Pancreas (tissue), 10 donors: Measurements from ENCODE around the gene PLAAT3. TPM values are rescaled to one million over a fixed set of nuclear protein-coding genes. Genes with fewer than 3 reads are reported as not detected.
A peak's percentile ranks its signal among the peaks of the same experiment; 100 is the strongest.
"Not testable (repeated sequence)": the region's sequence is repeated elsewhere in the genome, so short reads cannot be mapped to it uniquely, and the experiment has no call there.

Experiments
- ATAC-seq, 4 donors: fragments of 200-7000 bp; cut with Tn5 transposase; one replicate each; pipeline versions ENCODE4 v1.8.0 to v1.9.1; 2020; ENCODE audit warnings: mild to moderate bottlenecking in 4 of 4, moderate library complexity in 4 of 4
- DNase-seq, 6 donors: peaks; one replicate each; pipeline ENCODE4 v3.0.0-alpha.2; 2020
- FAIRE-seq: peaks from 2 replicates; lab custom pipeline; 2012; peaks lifted over from hg19 to GRCh38; lab: Jason Lieb, UNC
- H3K27ac ChIP-seq, 4 donors: fragments of 200-600 bp; sonication (generic); 1 replicate in 3 of 4; 2 replicates in 1 of 4; pipeline versions ENCODE4 v1.5.0 to v1.8.0; 2020
- H3K27me3 ChIP-seq, 4 donors: fragments of 200-600 bp; one replicate each; pipeline ENCODE4 v1.8.0; 2021
- H3K36me3 ChIP-seq, 3 donors: fragments of 200-600 bp; sonication (generic) in 1 of 3; one replicate each; pipeline versions ENCODE4 v1.5.0 to v1.8.0; 2020 to 2021
- H3K4me1 ChIP-seq, 3 donors: fragments of 200-600 bp; one replicate each; pipeline ENCODE4 v1.8.0; 2021
- H3K4me3 ChIP-seq, 4 donors: fragments of 200-600 bp; sonication (generic) in 2 of 4; one replicate each; pipeline versions ENCODE4 v1.5.0 to v1.8.0; 2020 to 2021
- H3K9me3 ChIP-seq, 4 donors: fragments of 200-600 bp; one replicate each; pipeline ENCODE4 v1.8.0; 2021
- CTCF ChIP-seq, 4 donors: fragments of 200-600 bp; sonication (generic) in 3 of 4; IDR thresholded peaks; one replicate each; pipeline versions ENCODE4 v1.5.0 to v1.8.0; 2021; ENCODE audit warnings: antibody characterized with exemption in 4 of 4
- WGBS, 2 donors: extraction: QIAGEN DNeasy Blood & Tissue Kit; methylation state at CpG; one replicate each; pipeline ENCODE4 v1.1.7; 2013; 5-methylcytosine and 5-hydroxymethylcytosine counted together
- intact Hi-C, 3 donors: fragments of 100-400 bp; cut with DNase I; formaldehyde crosslinking; loops; one replicate each; pipeline versions ENCODE4 v1.11.1 to v1.14.2; 2022
- polyA plus RNA-seq, 2 donors: library from polyadenylated mRNA; stranded (reverse); fragments of 200-250 nt; gene quantifications; one replicate each; pipeline ENCODE4 v1.2.3, GENCODE V29; 2013
- total RNA-seq, 6 donors: library from RNA; stranded (reverse); fragmentation: NEBNext Ultra II Directional in 4 of 6; extraction: Animal tissue kit (Norgen Biotek cat#: 25700) in 4 of 6; gene quantifications; one replicate each; pipeline versions ENCODE4 v1.2.1 to v1.2.4, GENCODE V29; 2021 to 2023
- donor health status: healthy with polysubstance abuse.
- donor health status: DM: no; HTN: no; CAD: no; lungs with moderate emphysema.
- donor health status: DM: no; HTN: no; CAD: no.
- donor health status: control.
- donor health status: control.
- donor health status: Bipolar disorder and iron deficiency.
- donor health status: DM: yes; HTN: yes; CAD: no.
- donor health status: DM: no; HTN: no; CAD: no.
- donor health status: DM: no; HTN: no; CAD: no.
- donor health status: DM: yes; HTN: yes; CAD: no.

The PLAAT3 gene
- total and polyA plus RNA-seq, 8 donors, result 15.2 to 36.0 (median 21.9) TPM

GRCh38 chr11:63532799-63533475 is 81.3 kb downstream of the PLAAT3 start:
- FAIRE-seq, result no peak
- no peak for TF ChIP-seq CTCF (IDR thresholded peaks at IDR 0.05)
- Histone ChIP-seq H3K27ac (no peak overlapping the region), H3K36me3 (no peaks in the 10 kb centered on the region), H3K4me3 (no peak overlapping the region), H3K27me3 (no peaks in the 10 kb centered on the region), H3K9me3 (no peaks in the 10 kb centered on the region), H3K4me1 (peaks cover 4 to 14% (median 9%) of the 10 kb centered on the region in 3 donors)
- WGBS, 2 donors, result 78 to 80% methylated on average over 4 of the region's 4 CpGs
- intact Hi-C loops, result no loop called here
- DNase-seq, result no peak
- ATAC-seq, result no peak

- H3K27ac ChIP-seq, result no peak overlapping the region
- no peak for FAIRE-seq
- TF ChIP-seq CTCF (IDR thresholded peaks at IDR 0.05), result no peak
Measured at GRCh38 chr11:63532117-63532516, 82.1 kb downstream of the PLAAT3 start.

GRCh38 chr11:63531074-63531792 is 83.0 kb downstream of the PLAAT3 start:
- H3K4me1 ChIP-seq, H3K36me3 ChIP-seq, H3K27me3 ChIP-seq, H3K27ac ChIP-seq, intact Hi-C loops, H3K9me3 ChIP-seq, H3K4me3 ChIP-seq, DNase-seq, FAIRE-seq: not testable (repeated sequence)
- WGBS, 2 donors, result 83 to 88% methylated on average over 4 of the region's 6 CpGs
- peak in 3 of 4 donors; percentile 73 to 87 (median 77) for ATAC-seq

More at GRCh38 chr11:63532117-63532516, 82.1 kb downstream of the PLAAT3 start:
- DNase-seq (no peak), ATAC-seq (no peak)
- Histone ChIP-seq H3K4me1 (peaks cover 0 to 8% (median 4%) of the 10 kb centered on the region in 3 donors), H3K27me3 (no peaks in the 10 kb centered on the region), H3K4me3 (no peak overlapping the region), H3K9me3 (no peaks in the 10 kb centered on the region), H3K36me3 (no peaks in the 10 kb centered on the region)
- intact Hi-C loops, result no loop called here
- 78 to 92% methylated on average over 2 of the region's 2 CpGs for WGBS, 2 donors

- H3K4me1 ChIP-seq, result peaks cover 0 to 4% (median 0%) of the 10 kb centered on the region in 3 donors
- no peak for ATAC-seq
- H3K4me3 ChIP-seq, result no peak overlapping the region
- intact Hi-C loops, result no loop called here
- H3K27ac ChIP-seq, result no peak overlapping the region
- no peaks in the 10 kb centered on the region for H3K9me3 ChIP-seq
- H3K27me3 ChIP-seq, result no peaks in the 10 kb centered on the region
- FAIRE-seq, result no peak
- 83 to 89% methylated on average over 2 of the region's 2 CpGs for WGBS, 2 donors
- no peak for DNase-seq
- no peak for TF ChIP-seq CTCF (IDR thresholded peaks at IDR 0.05)
- no peaks in the 10 kb centered on the region for H3K36me3 ChIP-seq
Measured at GRCh38 chr11:63530021-63530420, 84.2 kb downstream of the PLAAT3 start.

- 73 to 79% methylated on average over 6 of the region's 6 CpGs for WGBS, 2 donors
- not testable (repeated sequence) for ATAC-seq, FAIRE-seq
Measured at GRCh38 chr11:63529373-63529772, 84.9 kb downstream of the PLAAT3 start.

GRCh38 chr11:63528729-63529278 is 85.4 kb downstream of the PLAAT3 start:
- FAIRE-seq, H3K36me3 ChIP-seq, H3K9me3 ChIP-seq, H3K4me1 ChIP-seq, H3K4me3 ChIP-seq, intact Hi-C loops, H3K27me3 ChIP-seq, H3K27ac ChIP-seq, DNase-seq: not testable (repeated sequence)
- 53 to 59% methylated on average over 1 of the region's 3 CpGs for WGBS, 2 donors
- ATAC-seq, result peak in 1 of 4 donors; percentile 44

More at GRCh38 chr11:63529373-63529772, 84.9 kb downstream of the PLAAT3 start:
- H3K36me3 ChIP-seq, H3K4me1 ChIP-seq, H3K4me3 ChIP-seq, H3K27ac ChIP-seq, DNase-seq, H3K27me3 ChIP-seq, intact Hi-C loops, H3K9me3 ChIP-seq: not testable (repeated sequence)

GRCh38 chr11:63528156-63528555 is 86.1 kb downstream of the PLAAT3 start:
- WGBS, 2 donors, result 68 to 82% methylated on average over 5 to 8 of the region's 11 CpGs
- H3K27ac ChIP-seq, H3K4me3 ChIP-seq, H3K36me3 ChIP-seq, FAIRE-seq, intact Hi-C loops, H3K9me3 ChIP-seq, H3K4me1 ChIP-seq, H3K27me3 ChIP-seq, ATAC-seq, DNase-seq: not testable (repeated sequence)
